Esophagus muscularis mucosa (tissue), 4 donors: ENCODE measurements around the gene NIPAL4. TPM values are rescaled to one million over a fixed set of nuclear protein-coding genes. Genes with fewer than 3 reads are reported as not detected.

Experiments
- DNase-seq: peaks from one replicate; pipeline ENCODE4 v3.0.0-alpha.2; 2017; ENCODE audit errors: extremely low spot score
- H3K27ac ChIP-seq, 4 donors: fragments of 200-600 bp; sonication (generic); replicated peaks in 1 of 4; 1 replicate in 3 of 4; 2 replicates in 1 of 4; pipeline ENCODE4 v1.5.1; 2016 to 2019; ENCODE audit warnings: mild to moderate bottlenecking in 1 of 4
- H3K27me3 ChIP-seq, 4 donors: fragments of 200-600 bp; sonication (generic); one replicate each; pipeline versions ENCODE4 v1.5.1 to v1.6.0; 2016 to 2019
- H3K36me3 ChIP-seq, 4 donors: fragments of 200-600 bp; sonication (generic); one replicate each; pipeline ENCODE4 v1.5.1; 2016 to 2019
- H3K4me1 ChIP-seq, 4 donors: fragments of 200-600 bp; sonication (generic); one replicate each; pipeline ENCODE4 v1.5.1; 2016 to 2019
- H3K4me3 ChIP-seq, 4 donors: fragments of 200-600 bp; sonication (generic); 1 replicate in 2 of 4; 2 replicates in 2 of 4; pipeline ENCODE4 v1.5.1; 2016 to 2019; ENCODE audit warnings: mild to moderate bottlenecking in 4 of 4, moderate library complexity in 1 of 4
- H3K9me3 ChIP-seq, 4 donors: fragments of 200-600 bp; sonication (generic); 1 replicate in 3 of 4; 2 replicates in 1 of 4; pipeline ENCODE4 v1.5.1; 2016 to 2019
- EP300 ChIP-seq: sonication (generic); formaldehyde crosslinking; IDR thresholded peaks from one replicate; pipeline ENCODE4 v1.6.1; 2017; ENCODE audit warnings: antibody characterized with exemption
- POLR2A ChIP-seq: fragments of 450-650 bp; IDR thresholded peaks from one replicate; pipeline ENCODE4 v1.6.1; 2017; ENCODE audit warnings: antibody characterized with exemption, moderate library complexity, mild to moderate bottlenecking, low read depth
- POLR2AphosphoS5 ChIP-seq, 2 donors: sonication (generic); formaldehyde crosslinking; IDR thresholded peaks; one replicate each; pipeline ENCODE4 v1.6.1; 2017; ENCODE audit warnings: antibody characterized with exemption in 2 of 2
- WGBS: methylation state at CpG from one replicate; pipeline ENCODE4 v1.1.5; 2018; 5-methylcytosine and 5-hydroxymethylcytosine counted together
- intact Hi-C: fragments of 100-400 bp; cut with DNase I; formaldehyde crosslinking; loops from one replicate; pipeline ENCODE4 v1.15.1; 2023
- total RNA-seq, 4 donors: library from RNA; depleted of rRNA; stranded (reverse); fragments of >200 nt; gene quantifications; one replicate each; pipeline versions ENCODE4 v1.1.0 to v1.2.1, GENCODE V29; 2016
- TF ChIP-seq, protein P1 (sequence below), 3 experiments: fragments of 200-600 bp in 2 of 3; fragments of 450-650 bp in 1 of 3; sonication (generic) in 2 of 3; IDR thresholded peaks; one replicate each; pipeline ENCODE4 v1.5.1; 2017 to 2019; ENCODE audit warnings: antibody characterized with exemption in 3 of 3, mild to moderate bottlenecking in 2 of 3, moderate library complexity in 1 of 3

NIPAL4 gene
- total RNA-seq, 4 donors from 2014 or later, result 1.6 to 4.2 (median 2.6) TPM

DNA sequence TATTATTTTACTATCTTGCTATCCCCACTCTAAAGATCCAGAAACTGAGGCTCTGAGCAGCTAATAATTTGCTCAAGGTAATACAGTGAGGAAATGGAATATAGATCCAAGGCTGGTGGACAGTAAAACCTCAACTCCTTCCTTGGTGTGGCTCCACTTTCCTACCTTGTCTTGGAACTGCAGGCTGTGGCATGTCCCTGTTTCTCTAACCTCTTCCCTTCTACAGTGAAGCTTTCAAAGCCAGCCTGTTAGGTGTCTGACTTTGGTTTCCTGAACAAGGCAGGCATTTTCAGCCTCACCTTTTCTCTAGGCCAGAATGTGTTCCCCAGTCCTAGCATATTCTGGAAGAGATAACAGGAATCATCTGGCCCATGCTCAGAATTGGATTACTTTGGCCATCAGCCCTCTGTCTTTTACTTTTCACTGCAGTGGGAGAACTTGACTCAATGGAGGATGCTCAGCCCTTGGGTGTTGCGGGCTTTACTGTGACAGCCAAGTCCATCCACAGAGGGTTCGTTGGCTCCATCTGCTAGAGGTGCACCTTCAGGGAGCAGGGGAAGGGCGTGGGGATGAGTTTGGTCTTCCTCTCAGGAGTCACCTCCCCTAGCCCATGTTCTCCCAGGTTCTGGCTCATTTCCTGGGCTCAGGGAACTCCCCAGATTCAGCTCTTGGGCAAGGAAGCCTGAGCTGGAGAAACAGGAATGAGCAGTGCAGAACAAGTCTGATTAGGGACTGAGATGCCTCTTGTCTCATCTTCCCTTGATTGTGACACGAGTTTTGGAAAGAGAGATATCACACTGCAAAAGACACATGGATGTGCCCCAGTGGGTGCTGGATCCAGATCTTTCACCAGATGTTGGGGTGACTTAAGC lies 1.1 kb downstream of the NIPAL4 start:
- Histone ChIP-seq H3K4me3 (peak overlapping the region in 1 of 4 donors; percentile 62), H3K36me3 (peaks cover 0 to under 1% (median 0%) of the 10 kb centered on the region in 4 donors), H3K4me1 (peaks cover 8 to 52% (median 50%) of the 10 kb centered on the region in 4 donors), H3K27me3 (no peaks in the 10 kb centered on the region), H3K9me3 (no peaks in the 10 kb centered on the region), H3K27ac (peak overlapping the region in 3 of 4 donors; percentile 60 to 73 (median 71))
- TF ChIP-seq EP300 (no peak), POLR2A (no peak), POLR2AphosphoS5 (IDR thresholded peaks at IDR 0.05) (no peak)
- TF ChIP-seq, protein P1, sequence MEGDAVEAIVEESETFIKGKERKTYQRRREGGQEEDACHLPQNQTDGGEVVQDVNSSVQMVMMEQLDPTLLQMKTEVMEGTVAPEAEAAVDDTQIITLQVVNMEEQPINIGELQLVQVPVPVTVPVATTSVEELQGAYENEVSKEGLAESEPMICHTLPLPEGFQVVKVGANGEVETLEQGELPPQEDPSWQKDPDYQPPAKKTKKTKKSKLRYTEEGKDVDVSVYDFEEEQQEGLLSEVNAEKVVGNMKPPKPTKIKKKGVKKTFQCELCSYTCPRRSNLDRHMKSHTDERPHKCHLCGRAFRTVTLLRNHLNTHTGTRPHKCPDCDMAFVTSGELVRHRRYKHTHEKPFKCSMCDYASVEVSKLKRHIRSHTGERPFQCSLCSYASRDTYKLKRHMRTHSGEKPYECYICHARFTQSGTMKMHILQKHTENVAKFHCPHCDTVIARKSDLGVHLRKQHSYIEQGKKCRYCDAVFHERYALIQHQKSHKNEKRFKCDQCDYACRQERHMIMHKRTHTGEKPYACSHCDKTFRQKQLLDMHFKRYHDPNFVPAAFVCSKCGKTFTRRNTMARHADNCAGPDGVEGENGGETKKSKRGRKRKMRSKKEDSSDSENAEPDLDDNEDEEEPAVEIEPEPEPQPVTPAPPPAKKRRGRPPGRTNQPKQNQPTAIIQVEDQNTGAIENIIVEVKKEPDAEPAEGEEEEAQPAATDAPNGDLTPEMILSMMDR (IDR thresholded peaks at IDR 0.05), result no peak
- intact Hi-C loops, result no loop called here
- no peak for DNase-seq
- WGBS, result 98% methylated on average over 4 of the region's 4 CpGs

DNA sequence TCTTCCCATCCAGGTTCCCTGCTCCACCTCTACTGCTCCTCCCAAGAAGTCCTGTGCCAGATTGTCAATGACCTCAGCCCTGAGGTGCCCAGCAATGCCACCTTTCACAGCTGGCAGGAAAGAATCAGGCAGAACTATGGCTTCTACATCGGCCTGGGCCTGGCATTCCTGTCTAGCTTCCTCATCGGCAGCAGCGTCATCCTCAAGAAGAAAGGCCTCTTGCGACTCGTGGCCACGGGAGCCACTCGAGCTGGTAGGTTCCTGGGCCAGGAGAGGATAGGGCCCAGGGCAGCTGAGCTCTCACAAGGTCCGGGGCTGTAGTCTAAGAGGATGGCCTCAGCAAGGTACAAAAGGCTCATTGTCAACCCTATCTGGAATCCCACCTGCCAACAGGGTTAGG lies 3.1 kb downstream of the NIPAL4 start:
- Histone ChIP-seq H3K27ac (peak overlapping the region in 3 of 4 donors; percentile 65 to 77 (median 71)), H3K36me3 (peaks cover 0 to 5% (median 0%) of the 10 kb centered on the region in 4 donors), H3K9me3 (no peaks in the 10 kb centered on the region), H3K4me1 (peaks cover 8 to 52% (median 50%) of the 10 kb centered on the region in 4 donors), H3K4me3 (no peak overlapping the region), H3K27me3 (no peaks in the 10 kb centered on the region)
- TF ChIP-seq POLR2AphosphoS5 (IDR thresholded peaks at IDR 0.05) (no peak), EP300 (no peak), POLR2A (no peak)
- TF ChIP-seq, protein P1 (IDR thresholded peaks at IDR 0.05), result no peak
- intact Hi-C loops, result no loop called here
- WGBS, result 94% methylated on average over 8 of the region's 8 CpGs
- DNase-seq, result no peak

DNA sequence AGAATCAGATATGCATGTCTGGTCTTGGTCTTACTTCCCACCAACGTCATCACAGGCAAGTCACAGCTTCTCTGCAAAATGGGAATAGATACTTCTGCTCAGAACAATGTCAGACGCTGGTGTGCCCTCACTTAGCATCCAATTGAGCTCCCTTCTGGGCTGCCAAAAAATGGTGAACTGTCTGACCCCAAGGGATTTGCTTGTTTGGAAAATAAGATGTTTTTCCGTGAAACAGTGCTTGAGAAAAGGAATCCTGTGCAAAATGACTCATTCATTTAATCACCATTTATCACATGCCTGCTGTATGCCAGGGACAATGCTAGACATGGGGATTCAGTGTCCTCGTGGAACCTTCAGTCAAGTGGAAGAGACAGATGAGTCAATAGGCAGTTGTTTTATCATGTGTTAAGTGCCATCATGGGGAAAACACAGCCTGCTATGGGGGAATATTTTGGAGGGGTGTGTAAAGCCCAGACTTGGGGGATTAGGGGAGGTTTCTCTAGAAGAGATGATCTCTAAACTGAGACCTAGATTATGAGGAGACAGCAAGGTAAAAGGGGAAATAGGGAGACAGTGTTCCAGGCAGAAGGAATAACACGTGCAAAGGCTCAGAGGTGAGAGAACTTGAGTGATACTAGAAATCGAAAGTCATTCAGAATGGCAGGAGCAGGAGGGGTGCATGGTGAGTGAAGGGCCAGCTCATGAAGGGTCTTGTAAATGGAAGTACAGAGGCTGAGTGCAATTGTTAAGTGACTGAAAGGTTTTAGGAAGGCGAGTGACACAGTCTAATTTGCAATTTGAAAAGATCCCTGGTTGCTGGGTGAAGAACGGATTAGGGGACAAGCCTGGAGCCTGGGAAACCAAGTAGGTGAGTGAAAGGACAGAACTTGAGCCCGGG lies 3.9 kb downstream of the NIPAL4 start:
- DNase-seq, result no peak
- Histone ChIP-seq H3K27ac (peak overlapping the region; percentile 65 to 77 (median 72)), H3K36me3 (peaks cover 0 to 5% (median 0%) of the 10 kb centered on the region in 4 donors), H3K4me3 (no peak overlapping the region), H3K9me3 (no peaks in the 10 kb centered on the region), H3K4me1 (peaks cover 8 to 52% (median 50%) of the 10 kb centered on the region in 4 donors), H3K27me3 (no peaks in the 10 kb centered on the region)
- WGBS, result 51% methylated on average over 9 of the region's 9 CpGs
- intact Hi-C loops, result no loop called here
- TF ChIP-seq, protein P1 (IDR thresholded peaks at IDR 0.05), result no peak
- no peak for TF ChIP-seq EP300
- peak in 1 of 2 donors; percentile 45 for TF ChIP-seq POLR2AphosphoS5 (IDR thresholded peaks at IDR 0.05)
- TF ChIP-seq POLR2A, result no peak

DNA sequence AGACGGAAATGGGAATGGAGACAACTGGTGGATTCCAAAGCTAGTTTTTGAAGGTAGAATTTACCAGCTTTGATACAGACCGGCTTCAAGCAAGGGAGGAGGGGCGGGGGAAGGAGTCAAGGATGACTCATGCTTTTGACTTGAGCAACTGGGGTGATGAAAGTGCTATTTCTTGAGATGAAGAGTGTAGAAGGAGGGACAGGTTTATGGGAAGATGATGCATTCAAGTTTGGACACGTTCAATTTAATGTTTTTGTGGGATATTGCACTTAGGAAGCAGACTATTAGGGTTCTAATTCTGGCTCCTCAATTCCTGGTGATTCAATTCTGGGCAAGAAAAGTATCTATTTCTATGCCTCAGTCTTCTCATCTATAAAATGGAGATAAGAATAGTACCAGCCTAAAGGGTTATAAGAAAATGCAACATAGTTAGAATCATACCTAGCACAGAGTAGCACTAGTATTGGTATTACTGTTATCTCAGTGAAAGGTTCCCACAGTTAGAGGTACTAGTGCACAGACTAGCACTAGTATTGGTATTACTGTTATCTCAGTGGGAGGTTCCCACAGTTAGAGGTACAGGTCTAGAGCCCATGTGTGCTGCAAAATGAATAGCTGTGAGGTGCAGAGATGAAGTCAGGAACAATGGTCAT lies 4.6 kb downstream of the NIPAL4 start:
- H3K9me3 ChIP-seq, result no peaks in the 10 kb centered on the region
- DNase-seq, result no peak
- H3K4me3 ChIP-seq, result no peak overlapping the region
- peaks cover 0 to 5% (median 0%) of the 10 kb centered on the region in 4 donors for H3K36me3 ChIP-seq
- H3K4me1 ChIP-seq, result peaks cover 8 to 48% (median 47%) of the 10 kb centered on the region in 4 donors
- 25% methylated on average over 4 of the region's 4 CpGs for WGBS
- H3K27me3 ChIP-seq, result no peaks in the 10 kb centered on the region
- intact Hi-C loops, result no loop called here
- peak overlapping the region; percentile 65 to 77 (median 72) for H3K27ac ChIP-seq
- TF ChIP-seq EP300 (peak; percentile 18), POLR2AphosphoS5 (IDR thresholded peaks at IDR 0.05) (peak; percentile 48 to 73)
- TF ChIP-seq, protein P1 (IDR thresholded peaks at IDR 0.05), result no peak
